ENCODE results near the gene CDK5RAP2. TPM values are rescaled to one million over a fixed set of nuclear protein-coding genes. Genes with fewer than 3 reads are reported as not detected.

The CDK5RAP2 gene
- total and polyA plus RNA-seq, 8 donors, result 24.7 to 438 (median 31.3) TPM

DNA sequence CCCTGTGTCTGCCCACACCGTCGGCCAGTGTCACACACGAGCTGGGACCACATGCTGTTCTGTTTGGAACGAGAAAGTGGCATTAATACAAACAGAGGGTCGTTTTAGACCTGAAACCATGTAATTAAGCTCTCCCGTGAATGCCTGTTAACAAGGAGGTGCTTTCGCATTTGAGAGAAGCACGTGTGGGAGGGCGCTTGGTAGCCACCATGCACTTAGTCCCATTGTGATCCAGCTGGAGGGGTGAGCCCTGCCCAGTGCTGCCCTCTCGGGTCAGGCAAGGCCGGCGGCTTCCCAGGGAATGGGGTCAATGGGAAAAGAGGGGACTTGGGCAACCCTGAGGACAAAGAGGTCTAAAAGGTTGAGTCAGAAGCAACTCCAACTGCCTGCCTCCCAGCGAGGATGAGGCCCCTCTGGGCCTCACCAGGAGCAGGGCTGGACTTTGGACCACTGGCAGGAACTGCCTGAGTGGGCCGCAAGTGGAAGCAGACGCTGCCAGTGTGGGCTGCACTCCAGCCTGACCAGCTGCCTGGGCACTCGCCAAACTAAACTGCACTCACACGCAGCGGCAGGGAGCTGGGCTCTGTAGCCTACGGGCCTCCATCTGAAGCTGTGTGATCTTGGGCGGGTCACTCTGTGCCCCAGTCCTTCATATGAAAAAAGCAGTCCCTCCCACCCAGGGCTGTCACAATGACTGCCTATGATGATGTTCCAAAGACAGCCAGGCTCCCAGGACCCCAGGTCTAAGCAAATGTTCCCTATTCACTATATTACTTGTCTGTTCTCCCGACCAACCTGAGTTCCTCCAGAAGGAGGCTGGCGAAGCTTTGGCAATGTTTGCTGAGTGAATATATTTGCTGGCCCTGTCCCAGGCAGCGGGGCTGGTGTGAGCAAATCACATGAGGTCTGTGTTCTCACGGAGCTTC, 195.7 kb downstream of the CDK5RAP2 start:
- Histone ChIP-seq H3K4me3 (no peak overlapping the region), H3K36me3 (peaks cover 3 to 22% (median 16%) of the 10 kb centered on the region in 4 donors), H3K9me3 (peaks cover 0 to 8% (median 7%) of the 10 kb centered on the region in 4 donors), H3K27me3 (no peaks in the 10 kb centered on the region), H3K4me1 (peaks cover 20 to 51% (median 32%) of the 10 kb centered on the region in 4 donors), H3K27ac (peak overlapping the region; percentile 26 to 70 (median 49))
- intact Hi-C loops (cut with DNase I; ENCODE audit: low total_unique reads), result no loop called here
- WGBS, 5 donors, result 33 to 63% (median 48%) methylated on average over 17 to 24 of the region's 24 CpGs
- DNase-seq, result peak; percentile 80 to 88
- TF ChIP-seq POLR2AphosphoS5 (IDR thresholded peaks at IDR 0.05) (no peak), EP300 (IDR thresholded peaks at IDR 0.05) (no peak), POLR2A (IDR thresholded peaks at IDR 0.05) (no peak)
- TF ChIP-seq, protein P1, sequence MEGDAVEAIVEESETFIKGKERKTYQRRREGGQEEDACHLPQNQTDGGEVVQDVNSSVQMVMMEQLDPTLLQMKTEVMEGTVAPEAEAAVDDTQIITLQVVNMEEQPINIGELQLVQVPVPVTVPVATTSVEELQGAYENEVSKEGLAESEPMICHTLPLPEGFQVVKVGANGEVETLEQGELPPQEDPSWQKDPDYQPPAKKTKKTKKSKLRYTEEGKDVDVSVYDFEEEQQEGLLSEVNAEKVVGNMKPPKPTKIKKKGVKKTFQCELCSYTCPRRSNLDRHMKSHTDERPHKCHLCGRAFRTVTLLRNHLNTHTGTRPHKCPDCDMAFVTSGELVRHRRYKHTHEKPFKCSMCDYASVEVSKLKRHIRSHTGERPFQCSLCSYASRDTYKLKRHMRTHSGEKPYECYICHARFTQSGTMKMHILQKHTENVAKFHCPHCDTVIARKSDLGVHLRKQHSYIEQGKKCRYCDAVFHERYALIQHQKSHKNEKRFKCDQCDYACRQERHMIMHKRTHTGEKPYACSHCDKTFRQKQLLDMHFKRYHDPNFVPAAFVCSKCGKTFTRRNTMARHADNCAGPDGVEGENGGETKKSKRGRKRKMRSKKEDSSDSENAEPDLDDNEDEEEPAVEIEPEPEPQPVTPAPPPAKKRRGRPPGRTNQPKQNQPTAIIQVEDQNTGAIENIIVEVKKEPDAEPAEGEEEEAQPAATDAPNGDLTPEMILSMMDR (IDR thresholded peaks at IDR 0.05), result no peak

DNA sequence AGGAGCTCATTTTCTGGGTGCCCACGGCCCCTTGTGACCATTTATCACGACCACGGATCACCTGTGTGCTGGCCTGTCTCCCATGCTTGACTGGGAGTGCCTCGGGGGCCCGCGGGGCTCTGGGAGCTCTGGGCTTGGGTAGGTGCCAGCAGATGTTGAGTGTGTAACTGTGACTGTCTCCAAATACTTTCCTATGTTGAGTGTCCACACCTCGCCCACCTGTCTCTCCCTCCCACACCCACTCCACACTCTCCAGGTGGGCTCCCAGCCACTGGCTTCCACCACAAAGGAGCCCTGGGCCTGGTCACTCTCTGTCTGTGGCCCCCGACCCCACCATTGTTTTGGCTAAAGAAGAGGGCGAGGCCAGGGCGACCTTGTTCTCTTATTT, 196.4 kb downstream of the CDK5RAP2 start:
- 56 to 85% (median 64%) methylated on average over 3 to 10 of the region's 10 CpGs for WGBS, 5 donors

DNA sequence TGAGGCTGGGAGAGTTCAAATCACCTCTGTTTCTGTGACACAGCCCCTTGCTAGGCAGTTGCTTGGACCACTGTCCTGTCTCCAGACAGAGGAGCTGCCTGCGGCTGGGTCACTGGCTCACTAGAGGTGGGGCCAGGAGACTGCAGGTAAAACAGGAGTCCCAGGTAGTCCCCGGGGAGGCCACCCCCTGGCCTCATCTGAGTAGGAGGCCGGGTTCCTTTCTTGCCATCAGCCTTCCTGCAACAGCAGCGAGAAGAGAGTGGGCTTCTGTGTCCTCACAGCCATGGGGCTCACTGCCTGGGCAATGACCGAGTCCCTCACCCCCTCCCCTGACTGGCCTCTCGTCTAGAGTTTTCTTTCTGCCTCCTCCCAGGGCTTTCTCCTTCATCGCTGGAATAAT, 197.5 kb downstream of the CDK5RAP2 start:
- H3K4me3 ChIP-seq, result no peak overlapping the region
- peaks cover 20 to 41% (median 28%) of the 10 kb centered on the region in 4 donors for H3K4me1 ChIP-seq
- peaks cover 0 to 13% (median 10%) of the 10 kb centered on the region in 4 donors for H3K9me3 ChIP-seq
- H3K27ac ChIP-seq, result no peak overlapping the region
- no peaks in the 10 kb centered on the region for H3K27me3 ChIP-seq
- WGBS, 5 donors, result 84 to 93% (median 92%) methylated on average over 7 of the region's 7 CpGs
- intact Hi-C loops (cut with DNase I; ENCODE audit: low total_unique reads), result no loop called here
- H3K36me3 ChIP-seq, result peaks cover 0 to 6% (median 0%) of the 10 kb centered on the region in 4 donors
- no peak for TF ChIP-seq POLR2AphosphoS5 (IDR thresholded peaks at IDR 0.05)
- no peak for TF ChIP-seq EP300 (IDR thresholded peaks at IDR 0.05)
- no peak for DNase-seq

More for the DNA sequence above, 196.4 kb downstream of the CDK5RAP2 start:
- TF ChIP-seq POLR2A (IDR thresholded peaks at IDR 0.05), result no peak
- TF ChIP-seq POLR2AphosphoS5 (IDR thresholded peaks at IDR 0.05), result no peak
- TF ChIP-seq, protein P1 (IDR thresholded peaks at IDR 0.05), result no peak
- TF ChIP-seq EP300 (IDR thresholded peaks at IDR 0.05), result no peak
- peak in 1 of 2 donors; percentile 29 for DNase-seq
- peaks cover 0 to 13% (median 10%) of the 10 kb centered on the region in 4 donors for H3K9me3 ChIP-seq
- no peaks in the 10 kb centered on the region for H3K27me3 ChIP-seq
- H3K27ac ChIP-seq, result peak overlapping the region in 1 of 5 donors; percentile 70
- H3K36me3 ChIP-seq, result peaks cover 0 to 17% (median 9%) of the 10 kb centered on the region in 4 donors
- no peak overlapping the region for H3K4me3 ChIP-seq
- peaks cover 20 to 51% (median 32%) of the 10 kb centered on the region in 4 donors for H3K4me1 ChIP-seq
- intact Hi-C loops (cut with DNase I; ENCODE audit: low total_unique reads), result no loop called here

DNA sequence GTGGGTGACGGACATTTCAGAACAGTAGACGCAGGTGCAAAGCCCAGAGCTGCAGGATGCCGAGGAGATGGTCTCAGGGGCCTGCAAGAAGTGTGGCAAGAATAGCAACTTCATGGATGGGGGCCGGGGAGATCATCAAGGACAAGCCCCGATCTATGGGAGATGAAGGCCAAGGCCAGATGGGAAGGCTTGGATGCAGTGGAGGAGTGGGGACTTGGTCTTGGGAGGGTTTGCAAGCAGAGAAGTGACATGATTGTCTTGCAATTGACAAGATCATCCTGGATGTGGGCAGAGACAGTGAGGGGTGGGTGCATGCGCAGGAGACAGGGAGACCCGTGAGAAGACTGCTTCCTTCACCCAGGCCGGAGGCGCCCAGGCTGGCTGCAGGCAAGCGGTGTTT, 198.1 kb downstream of the CDK5RAP2 start:
- WGBS, 5 donors, result 92 to 95% (median 93%) methylated on average over 10 of the region's 10 CpGs
- peaks cover 0 to 6% (median 0%) of the 10 kb centered on the region in 4 donors for H3K36me3 ChIP-seq
- TF ChIP-seq POLR2AphosphoS5 (IDR thresholded peaks at IDR 0.05) (no peak), POLR2A (IDR thresholded peaks at IDR 0.05) (no peak), EP300 (IDR thresholded peaks at IDR 0.05) (no peak)
- TF ChIP-seq, protein P1 (IDR thresholded peaks at IDR 0.05), result no peak
- H3K4me1 ChIP-seq, result peaks cover 15 to 35% (median 23%) of the 10 kb centered on the region in 4 donors
- H3K27ac ChIP-seq, result no peak overlapping the region
- DNase-seq, result no peak
- intact Hi-C loops (cut with DNase I; ENCODE audit: low total_unique reads), result no loop called here
- H3K27me3 ChIP-seq, result no peaks in the 10 kb centered on the region
- no peak overlapping the region for H3K4me3 ChIP-seq
- H3K9me3 ChIP-seq, result peaks cover 0 to 13% (median 10%) of the 10 kb centered on the region in 4 donors
